Left kidney (tissue), 2 donors: Measurements from ENCODE around the gene CEACAM18. TPM values are rescaled to one million over a fixed set of nuclear protein-coding genes. Genes with fewer than 3 reads are reported as not detected.
"Not testable (repeated sequence)": the region's sequence is repeated elsewhere in the genome, so short reads cannot be mapped to it uniquely, and the experiment has no call there.

Experiments used
- DNase-seq: peaks from one replicate; pipeline ENCODE4 v3.0.0-alpha.2; 2013
- polyA plus RNA-seq: library from polyadenylated mRNA; unstranded; fragments of 120-200 nt; gene quantifications from one replicate; pipeline ENCODE4 v1.2.1, GENCODE V29; 2013; ENCODE audit not compliant: insufficient read length

The CEACAM18 gene
- polyA plus RNA-seq, 1 donor: not detected

- no peak for DNase-seq
These were observed 15.4 kb downstream of the CEACAM18 start for GRCh38 chr19:51493776-51494175.

- no peak for DNase-seq
These were observed 19.3 kb downstream of the CEACAM18 start for GRCh38 chr19:51497666-51498065.

GRCh38 chr19:51500931-51501330, 22.6 kb downstream of the CEACAM18 start:
- not testable (repeated sequence) for DNase-seq

GRCh38 chr19:51501594-51502263, 23.4 kb downstream of the CEACAM18 start, which contains the start of gene SIGLEC12:
SIGLEC12 (minus strand) TSS chr19:51501800; CDS start chr19:51501733, 67 bp downstream.
- DNase-seq: no peak

GRCh38 chr19:51503286-51503817, 25.0 kb downstream of the CEACAM18 start:
- DNase-seq: no peak

GRCh38 chr19:51503896-51504295, 25.6 kb downstream of the CEACAM18 start:
- DNase-seq: no peak

GRCh38 chr19:51505904-51506303, 27.6 kb downstream of the CEACAM18 start:
- DNase-seq: no peak

- DNase-seq: no peak
These were observed 28.9 kb downstream of the CEACAM18 start for GRCh38 chr19:51507192-51507591.

- DNase-seq: no peak
These were observed 29.3 kb downstream of the CEACAM18 start for GRCh38 chr19:51507640-51508058.

- DNase-seq: no peak
These were observed 29.9 kb downstream of the CEACAM18 start for GRCh38 chr19:51508059-51508733.

- DNase-seq: no peak
These were observed 31.7 kb downstream of the CEACAM18 start for GRCh38 chr19:51509823-51510660.

- DNase-seq: no peak
These were observed 33.0 kb downstream of the CEACAM18 start for GRCh38 chr19:51511353-51511752.

- no peak for DNase-seq
These were observed 35.6 kb downstream of the CEACAM18 start for GRCh38 chr19:51513968-51514367.

- peak; percentile 31 for DNase-seq
These were observed 36.6 kb downstream of the CEACAM18 start for GRCh38 chr19:51514866-51515481.

- DNase-seq: no peak
These were observed 42.4 kb downstream of the CEACAM18 start for GRCh38 chr19:51520728-51521127.

GRCh38 chr19:51521357-51521756, 43.0 kb downstream of the CEACAM18 start:
- DNase-seq: no peak

GRCh38 chr19:51521781-51522180, 43.4 kb downstream of the CEACAM18 start:
- no peak for DNase-seq

GRCh38 chr19:51524666-51525264, 46.4 kb downstream of the CEACAM18 start:
- no peak for DNase-seq

- DNase-seq: peak; percentile 1
These were observed 47.3 kb downstream of the CEACAM18 start for GRCh38 chr19:51525651-51526050.

GRCh38 chr19:51529301-51529700, 51.0 kb downstream of the CEACAM18 start:
- no peak for DNase-seq

- no peak for DNase-seq
These were observed 52.3 kb downstream of the CEACAM18 start for GRCh38 chr19:51530616-51531015.
